Tibial nerve (tissue), 3 donors: Measurements from ENCODE around the gene RSKR.

Source experiments
- POLR2A ChIP-seq, 2 donors: fragments of 450-650 bp; IDR thresholded peaks; one replicate each; pipeline ENCODE4 v1.6.1; 2017; ENCODE audit warnings: antibody characterized with exemption in 2 of 2, mild to moderate bottlenecking in 2 of 2, moderate library complexity in 2 of 2
- TF ChIP-seq, protein P1 (sequence below), 5 experiments: fragments of 200-600 bp in 3 of 5; fragments of 450-650 bp in 2 of 5; sonication (generic) in 3 of 5; IDR thresholded peaks; one replicate each; pipeline ENCODE4 v1.5.1; 2016 to 2019; ENCODE audit warnings: antibody characterized with exemption in 5 of 5, mild to moderate bottlenecking in 3 of 5, moderate library complexity in 2 of 5

DNA sequence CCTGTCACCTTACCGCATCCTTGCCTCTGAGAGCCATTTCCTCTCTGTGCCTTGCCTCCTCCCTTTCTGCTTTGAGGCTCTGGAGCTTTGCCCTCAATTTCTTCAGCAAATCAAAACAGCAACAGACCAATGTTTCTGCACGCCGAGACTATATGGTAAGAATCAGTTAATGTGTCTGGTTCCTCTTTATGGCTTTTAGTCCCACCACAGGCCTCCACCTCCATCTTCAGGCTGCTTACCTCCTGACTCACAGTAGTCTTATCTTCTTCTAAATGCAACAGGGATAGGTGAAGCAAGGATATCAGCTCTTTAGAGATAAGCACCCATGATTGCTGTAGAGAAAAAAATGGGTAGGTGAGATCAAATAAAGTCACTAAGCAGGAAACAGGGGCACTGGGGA, 28.1 kb downstream of the RSKR start:
- TF ChIP-seq, protein P1, sequence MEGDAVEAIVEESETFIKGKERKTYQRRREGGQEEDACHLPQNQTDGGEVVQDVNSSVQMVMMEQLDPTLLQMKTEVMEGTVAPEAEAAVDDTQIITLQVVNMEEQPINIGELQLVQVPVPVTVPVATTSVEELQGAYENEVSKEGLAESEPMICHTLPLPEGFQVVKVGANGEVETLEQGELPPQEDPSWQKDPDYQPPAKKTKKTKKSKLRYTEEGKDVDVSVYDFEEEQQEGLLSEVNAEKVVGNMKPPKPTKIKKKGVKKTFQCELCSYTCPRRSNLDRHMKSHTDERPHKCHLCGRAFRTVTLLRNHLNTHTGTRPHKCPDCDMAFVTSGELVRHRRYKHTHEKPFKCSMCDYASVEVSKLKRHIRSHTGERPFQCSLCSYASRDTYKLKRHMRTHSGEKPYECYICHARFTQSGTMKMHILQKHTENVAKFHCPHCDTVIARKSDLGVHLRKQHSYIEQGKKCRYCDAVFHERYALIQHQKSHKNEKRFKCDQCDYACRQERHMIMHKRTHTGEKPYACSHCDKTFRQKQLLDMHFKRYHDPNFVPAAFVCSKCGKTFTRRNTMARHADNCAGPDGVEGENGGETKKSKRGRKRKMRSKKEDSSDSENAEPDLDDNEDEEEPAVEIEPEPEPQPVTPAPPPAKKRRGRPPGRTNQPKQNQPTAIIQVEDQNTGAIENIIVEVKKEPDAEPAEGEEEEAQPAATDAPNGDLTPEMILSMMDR (IDR thresholded peaks at IDR 0.05): no peak
- TF ChIP-seq POLR2A (IDR thresholded peaks at IDR 0.05): no peak
